Panc1 (cell line): ENCODE data around the gene MACROD2.

Source experiments
- CTCF ChIP-seq: fragments of 450-650 bp; IDR thresholded peaks from 2 replicates; pipeline ENCODE4 v1.5.1; 2017; ENCODE audit warnings: mild to moderate bottlenecking
- POLR2AphosphoS5 ChIP-seq: IDR thresholded peaks from 2 replicates; pipeline ENCODE4 v1.6.1; 2012; ENCODE audit warnings: mild to moderate bottlenecking, low read depth, low read length, moderate library complexity
- SIN3A ChIP-seq: IDR thresholded peaks from 2 replicates; pipeline ENCODE4 v1.6.1; 2012; ENCODE audit warnings: low read depth, mild to moderate bottlenecking, low read length, moderate library complexity, borderline replicate concordance; ENCODE audit not compliant: insufficient read depth
- TCF7L2 ChIP-seq: IDR thresholded peaks from 2 replicates; pipeline ENCODE4 v1.6.1; 2011; ENCODE audit warnings: mild to moderate bottlenecking, low read depth, low read length, inconsistent platforms
- TF ChIP-seq, protein P1 (sequence below), 2 experiments: IDR thresholded peaks; 2 replicates each; pipeline ENCODE4 v1.6.1; 2011 to 2012; ENCODE audit warnings: low read depth in 2 of 2, control low read depth in 1 of 2, low read length in 1 of 2, mild to moderate bottlenecking in 1 of 2, moderate library complexity in 1 of 2; ENCODE audit not compliant: insufficient read depth in 1 of 2

GRCh38 chr20:15575255-15575654 lies 1579.9 kb downstream of the MACROD2 start:
- TF ChIP-seq POLR2AphosphoS5 = no peak
- TF ChIP-seq, protein P1, sequence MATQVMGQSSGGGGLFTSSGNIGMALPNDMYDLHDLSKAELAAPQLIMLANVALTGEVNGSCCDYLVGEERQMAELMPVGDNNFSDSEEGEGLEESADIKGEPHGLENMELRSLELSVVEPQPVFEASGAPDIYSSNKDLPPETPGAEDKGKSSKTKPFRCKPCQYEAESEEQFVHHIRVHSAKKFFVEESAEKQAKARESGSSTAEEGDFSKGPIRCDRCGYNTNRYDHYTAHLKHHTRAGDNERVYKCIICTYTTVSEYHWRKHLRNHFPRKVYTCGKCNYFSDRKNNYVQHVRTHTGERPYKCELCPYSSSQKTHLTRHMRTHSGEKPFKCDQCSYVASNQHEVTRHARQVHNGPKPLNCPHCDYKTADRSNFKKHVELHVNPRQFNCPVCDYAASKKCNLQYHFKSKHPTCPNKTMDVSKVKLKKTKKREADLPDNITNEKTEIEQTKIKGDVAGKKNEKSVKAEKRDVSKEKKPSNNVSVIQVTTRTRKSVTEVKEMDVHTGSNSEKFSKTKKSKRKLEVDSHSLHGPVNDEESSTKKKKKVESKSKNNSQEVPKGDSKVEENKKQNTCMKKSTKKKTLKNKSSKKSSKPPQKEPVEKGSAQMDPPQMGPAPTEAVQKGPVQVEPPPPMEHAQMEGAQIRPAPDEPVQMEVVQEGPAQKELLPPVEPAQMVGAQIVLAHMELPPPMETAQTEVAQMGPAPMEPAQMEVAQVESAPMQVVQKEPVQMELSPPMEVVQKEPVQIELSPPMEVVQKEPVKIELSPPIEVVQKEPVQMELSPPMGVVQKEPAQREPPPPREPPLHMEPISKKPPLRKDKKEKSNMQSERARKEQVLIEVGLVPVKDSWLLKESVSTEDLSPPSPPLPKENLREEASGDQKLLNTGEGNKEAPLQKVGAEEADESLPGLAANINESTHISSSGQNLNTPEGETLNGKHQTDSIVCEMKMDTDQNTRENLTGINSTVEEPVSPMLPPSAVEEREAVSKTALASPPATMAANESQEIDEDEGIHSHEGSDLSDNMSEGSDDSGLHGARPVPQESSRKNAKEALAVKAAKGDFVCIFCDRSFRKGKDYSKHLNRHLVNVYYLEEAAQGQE (IDR thresholded peaks at IDR 0.05; ENCODE audit: insufficient read depth in 1 of 2, low read depth in 2 of 2, low read length in 1 of 2) = no peak
- no peak for TF ChIP-seq CTCF
- no peak for TF ChIP-seq TCF7L2
- no peak for TF ChIP-seq SIN3A
